HepG2 (cell line): ENCODE results near the gene ANKRD39. TPM values are rescaled to one million over a fixed set of nuclear protein-coding genes. Genes with fewer than 3 reads are reported as not detected.

Experiments used
- ATAC-seq: fragments of 200-7000 bp; cut with Tn5 transposase; 3 replicates; pipeline ENCODE4 v1.9.1; 2020; ENCODE audit warnings: mild to moderate bottlenecking, moderate library complexity
- BruUV-seq: library from RNA; stranded (reverse); fragments of 400-500 nt; replicated peaks from 2 replicates; lab custom pipeline; 2021; lab: Mats Ljungman, UMichigan
- CTCF ChIA-PET: fragments of 300-600 bp; formaldehyde crosslinking; extraction: SDS; loops from one replicate; lab custom pipeline; 2021; ENCODE audit warnings: low total read pairs, inconsistent platforms, low intra/inter-chr PET ratio; lab: Yijun Ruan, JAX
- POLR2A ChIA-PET: fragments of 350-600 bp; sonication (Branson Sonifier 250); formaldehyde crosslinking; loops from one replicate; lab custom pipeline; 2020; ENCODE audit warnings: antibody characterized with exemption, inconsistent platforms; lab: Yijun Ruan, JAX
- DNase-seq: peaks from one replicate; pipeline ENCODE4 v3.0.0-alpha.2; 2015; ENCODE audit warnings: low spot score
- FAIRE-seq: peaks from 3 replicates; lab custom pipeline; 2011; peaks lifted over from hg19 to GRCh38; lab: Jason Lieb, UNC
- H2AFZ ChIP-seq: one replicate; pipeline ENCODE4 v1.6.1; 2011; ENCODE audit warnings: low read length, inconsistent platforms
- H3K27ac ChIP-seq: fragments of 300-600 bp; 3 replicates; pipeline ENCODE4 v1.8.0; 2011; ENCODE audit warnings: mixed run types, mild to moderate bottlenecking, mixed read lengths, low read length, inconsistent platforms; ENCODE audit not compliant: insufficient read depth; ENCODE audit errors: extremely low read length
- H3K27me3 ChIP-seq, 2 experiments: fragments of 200-600 bp in 1 of 2; 2 replicates in 1 of 2; 3 replicates in 1 of 2; pipeline versions ENCODE4 v1.6.0 to v1.8.0; 2011; ENCODE audit warnings: low read length in 2 of 2, mild to moderate bottlenecking in 2 of 2, moderate library complexity in 2 of 2, inconsistent platforms in 1 of 2; ENCODE audit not compliant: insufficient read depth in 2 of 2, control insufficient read depth in 1 of 2
- H3K36me3 ChIP-seq, 2 experiments: fragments of 200-600 bp in 1 of 2; replicated peaks in 1 of 2; 2 replicates in 1 of 2; 3 replicates in 1 of 2; pipeline versions ENCODE4 v1.5.1 to v1.8.0; 2011; ENCODE audit warnings: low read length in 2 of 2, inconsistent platforms in 1 of 2; ENCODE audit not compliant: insufficient read depth in 2 of 2, control insufficient read depth in 1 of 2
- H3K4me1 ChIP-seq: 2 replicates; pipeline ENCODE4 v1.5.1; 2012; ENCODE audit warnings: low read length, inconsistent platforms; ENCODE audit not compliant: insufficient read depth
- H3K4me2 ChIP-seq: 2 replicates; pipeline ENCODE4 v1.6.0; 2011; ENCODE audit warnings: low read depth, low read length, inconsistent platforms
- H3K4me3 ChIP-seq, 3 experiments: fragments of 200-600 bp in 1 of 3; sonication (generic), shearing (Covaris generic) in 1 of 3; replicated peaks in 1 of 3; 2 replicates each; pipeline ENCODE4 v1.5.1; 2011 to 2016; ENCODE audit warnings: low read length in 3 of 3, inconsistent platforms in 2 of 3, low read depth in 2 of 3, mild to moderate bottlenecking in 2 of 3, control low read depth in 1 of 3, mixed read lengths in 1 of 3; ENCODE audit not compliant: insufficient read depth in 1 of 3
- H3K79me2 ChIP-seq: one replicate; pipeline ENCODE4 v1.6.1; 2011; ENCODE audit warnings: low read length, inconsistent platforms; ENCODE audit not compliant: insufficient read depth
- H3K9ac ChIP-seq: 2 replicates; pipeline ENCODE4 v1.6.0; 2011; ENCODE audit warnings: mild to moderate bottlenecking, low read depth, low read length, inconsistent platforms; ENCODE audit not compliant: insufficient read depth
- H3K9me3 ChIP-seq: 2 replicates; pipeline ENCODE4 v1.5.1; 2012; ENCODE audit warnings: mild to moderate bottlenecking, low read length
- H4K20me1 ChIP-seq: 2 replicates; pipeline ENCODE4 v1.6.0; 2011; ENCODE audit warnings: inconsistent platforms, mild to moderate bottlenecking, low read length, moderate library complexity; ENCODE audit not compliant: insufficient read depth
- MTERF4 ChIP-seq: sonication (generic); formaldehyde crosslinking; IDR thresholded peaks from 2 replicates; pipeline ENCODE4 v1.8.0; 2023; ENCODE audit warnings: mild to moderate bottlenecking, missing genetic modification reagents
- SNAPC4 ChIP-seq: sonication (generic); formaldehyde crosslinking; IDR thresholded peaks from 2 replicates; pipeline ENCODE4 v1.4.0; 2020; ENCODE audit warnings: mild to moderate bottlenecking, missing genetic modification reagents
- YEATS2 ChIP-seq: sonication (generic); formaldehyde crosslinking; IDR thresholded peaks from 2 replicates; pipeline ENCODE4 v1.4.0; 2020; ENCODE audit warnings: missing genetic modification reagents, borderline replicate concordance
- WGBS: methylation state at CpG from one replicate; pipeline ENCODE4 v1.1.6; 2017; ENCODE audit warnings: low lambda C conversion rate; 5-methylcytosine and 5-hydroxymethylcytosine counted together
- in situ Hi-C: cut with HindIII; loops from 2 replicates; pipeline ENCODE4 v1.10.0; 2017; ENCODE audit warnings: low pct_unique_long_range_greater_than_20kb; ENCODE audit not compliant: extremely low pct_ligation_motif_present
- intact Hi-C: fragments of 100-400 bp; cut with micrococcal nuclease; formaldehyde crosslinking; loops from one replicate; pipeline ENCODE4 v1.10.0; 2022; ENCODE audit not compliant: unreplicated experiment
- polyA plus RNA-seq, 8 experiments: library from polyadenylated mRNA; depleted of rRNA in 3 of 8; stranded (reverse) in 7 of 8; unstranded in 1 of 8; fragments of >200 nt; fragmentation: Illumina TruSeq in 4 of 8; extraction: Trizol in 4 of 8; gene quantifications; 2 replicates each; pipeline versions ENCODE4 v1.2.1 to v1.2.3, GENCODE V29; 2011 to 2016; ENCODE audit warnings: low read depth in 4 of 8, missing spikeins in 1 of 8, mixed read lengths in 1 of 8; ENCODE audit not compliant: insufficient read depth in 1 of 8
- total RNA-seq, 5 experiments: library from RNA; depleted of rRNA; stranded (reverse); fragments of >200 nt; fragmentation: Illumina TruSeq; extraction: Trizol; gene quantifications; 2 replicates each; pipeline ENCODE4 v1.2.3, GENCODE V29; 2016; ENCODE audit warnings: low read depth in 1 of 5

Gene ANKRD39
- total and polyA plus RNA-seq, 2 of the 13 experiments (the other 11 are each of a cell fraction or from before 2014, with no cell fraction given): 23.2 to 24.8 TPM

- TF ChIP-seq SNAPC4 (no peak), YEATS2 (CRISPR knock-in tag) (no peak)
- TF ChIP-seq, all 625 proteins: peak for 0
These were observed 23.8 kb upstream of the ANKRD39 start (continued) for GRCh38 chr2:96881349-96882195.

- H3K27ac ChIP-seq: no peak overlapping the region
- intact Hi-C loops: no loop called here
- H3K36me3 ChIP-seq: no peaks in the 10 kb centered on the region
- H3K27me3 ChIP-seq: peaks cover 45 to 96% of the 10 kb centered on the region in 2 experiments
- CTCF ChIA-PET: no interaction called here
- no TSS peak for BruUV-seq
- H3K79me2 ChIP-seq: no peaks in the 10 kb centered on the region
- no peaks in the 10 kb centered on the region for H3K4me1 ChIP-seq
- FAIRE-seq (no peak), DNase-seq (no peak), ATAC-seq (no peak)
- 39% methylated on average over 6 of the region's 6 CpGs for WGBS
- POLR2A ChIA-PET: interaction anchor here (1.2 kb wide), 1 partner anchor 23 kb away, joined by 4 read pairs; the partner anchor contains the start of gene ANKRD39
- no peak overlapping the region for H3K9ac ChIP-seq
- in situ Hi-C loops: no loop called here
- H3K9me3 ChIP-seq: no peaks in the 10 kb centered on the region
- H4K20me1 ChIP-seq: no peaks in the 10 kb centered on the region; the same call in 1 of the 2 replicates
- no peak overlapping the region for H3K4me3 ChIP-seq
- TF ChIP-seq MTERF4 (CRISPR knock-in tag): no peak
- no peak overlapping the region for H3K4me2 ChIP-seq
- no peak overlapping the region for H2AFZ ChIP-seq
These were observed 23.1 kb upstream of the ANKRD39 start for GRCh38 chr2:96880891-96881273.
